HCT116 (cell line): ENCODE measurements around the gene MAGI3. TPM values are rescaled to one million over a fixed set of nuclear protein-coding genes. Genes with fewer than 3 reads are reported as not detected.

Experiments
- ATAC-seq: fragments of 200-7000 bp; cut with Tn5 transposase; 2 replicates; pipeline ENCODE4 v1.9.1; 2020; ENCODE audit warnings: mild to moderate bottlenecking, moderate library complexity
- BruUV-seq: library from RNA; stranded (reverse); fragments of 400-500 nt; replicated peaks from 2 replicates; lab custom pipeline; 2021; lab: Mats Ljungman, UMichigan
- CTCF ChIA-PET: fragments of 300-600 bp; sonication (Branson Sonifier 250); formaldehyde crosslinking; loops from one replicate; lab custom pipeline; 2021; ENCODE audit warnings: antibody characterized with exemption; lab: Charles Lee
- POLR2A ChIA-PET: fragments of 300-600, 350-600 bp; sonication (Branson Sonifier 250); formaldehyde crosslinking; loops from one replicate; lab custom pipeline; 2021; ENCODE audit warnings: antibody characterized with exemption; lab: Charles Lee
- RAD21 ChIA-PET, 2 experiments: fragments of 300-600 bp; sonication (Branson Sonifier 250); formaldehyde crosslinking; loops; one replicate each; lab custom pipeline; 2023; ENCODE audit warnings: low total read pairs in 2 of 2; ENCODE audit not compliant: uncharacterized antibody in 2 of 2, unreplicated experiment in 2 of 2, low non-redundant PET in 1 of 2; lab: Charles Lee
- DNase-seq: peaks from one replicate; pipeline ENCODE4 v3.0.0-alpha.2; 2010; ENCODE audit warnings: low read depth, low spot score
- H2AFZ ChIP-seq: fragments of 200-600 bp; shearing (Covaris generic), sonication (generic); 2 replicates; pipeline ENCODE4 v1.6.1; 2017; ENCODE audit warnings: low read depth, mixed run types, mixed read lengths, antibody characterized with exemption, low read length; ENCODE audit not compliant: poor library complexity, severe bottlenecking
- H3K27ac ChIP-seq: 2 replicates; pipeline ENCODE4 v1.5.1; 2012; ENCODE audit warnings: low read depth, low read length
- H3K27me3 ChIP-seq: fragments of 200-600 bp; sonication (generic); 2 replicates; pipeline ENCODE4 v1.6.1; 2016; ENCODE audit warnings: mixed run types, low read length, mixed read lengths; ENCODE audit not compliant: insufficient read depth
- H3K36me3 ChIP-seq, 2 experiments: fragments of 200-500 bp in 1 of 2; fragments of 200-600 bp in 1 of 2; sonication (Bioruptor generic) in 1 of 2; sonication (generic) in 1 of 2; 2 replicates each; pipeline versions ENCODE4 v1.5.1 to v1.6.1; 2014 to 2016; ENCODE audit warnings: low read length in 2 of 2, inconsistent platforms in 1 of 2, mixed read lengths in 1 of 2, mixed run types in 1 of 2; ENCODE audit not compliant: insufficient read depth in 2 of 2, control insufficient read depth in 1 of 2
- H3K4me1 ChIP-seq, 2 experiments: fragments of 200-600 bp in 1 of 2; sonication (generic) in 1 of 2; 2 replicates each; pipeline versions ENCODE4 v1.5.1 to v1.6.1; 2012 to 2017; ENCODE audit warnings: low read length in 2 of 2, inconsistent platforms in 1 of 2, mild to moderate bottlenecking in 1 of 2, mixed read lengths in 1 of 2, mixed run types in 1 of 2, moderate library complexity in 1 of 2; ENCODE audit not compliant: insufficient read depth in 2 of 2, control insufficient read depth in 1 of 2
- H3K4me2 ChIP-seq: fragments of 200-600 bp; sonication (generic); 2 replicates; pipeline ENCODE4 v1.6.1; 2017; ENCODE audit warnings: mixed run types, low read length, mixed read lengths
- H3K4me3 ChIP-seq, 2 experiments: fragments of 200-600 bp in 1 of 2; sonication (generic) in 1 of 2; replicated peaks in 1 of 2; 2 replicates each; pipeline ENCODE4 v1.5.1; 2011 to 2016; ENCODE audit warnings: low read length in 2 of 2, control low read depth in 1 of 2, low read depth in 1 of 2, mild to moderate bottlenecking in 1 of 2, mixed read lengths in 1 of 2, mixed run types in 1 of 2
- H3K79me2 ChIP-seq: fragments of 200-600 bp; sonication (generic); 2 replicates; pipeline ENCODE4 v1.6.1; 2017; ENCODE audit warnings: mild to moderate bottlenecking, mixed run types, low read length, moderate library complexity, mixed read lengths; ENCODE audit not compliant: insufficient read depth
- H3K9ac ChIP-seq: fragments of 200-600 bp; sonication (generic); 2 replicates; pipeline ENCODE4 v1.6.1; 2016; ENCODE audit warnings: low read length, mixed read lengths
- H3K9me2 ChIP-seq: fragments of 200-600 bp; sonication (generic), shearing (Covaris generic); 2 replicates; pipeline ENCODE4 v1.6.1; 2017; ENCODE audit warnings: mixed run types, mild to moderate bottlenecking, moderate library complexity; ENCODE audit not compliant: insufficient read depth
- H3K9me3 ChIP-seq, 2 experiments: fragments of 200-500 bp in 1 of 2; fragments of 200-600 bp in 1 of 2; sonication (Bioruptor generic) in 1 of 2; sonication (generic) in 1 of 2; 2 replicates each; pipeline ENCODE4 v1.6.1; 2014 to 2017; ENCODE audit warnings: low read length in 2 of 2, mixed read lengths in 2 of 2, inconsistent platforms in 1 of 2, low read depth in 1 of 2, mild to moderate bottlenecking in 1 of 2, mixed run types in 1 of 2, moderate library complexity in 1 of 2; ENCODE audit not compliant: control insufficient read depth in 1 of 2, insufficient read depth in 1 of 2
- H4K20me1 ChIP-seq: fragments of 200-600 bp; sonication (generic), shearing (Covaris generic); 2 replicates; pipeline ENCODE4 v1.6.1; 2017; ENCODE audit warnings: mixed run types, mild to moderate bottlenecking, moderate library complexity; ENCODE audit not compliant: insufficient read depth
- ATF3 ChIP-seq: IDR thresholded peaks from 2 replicates; pipeline ENCODE4 v1.6.1; 2012
- CBX3 ChIP-seq: IDR thresholded peaks from 2 replicates; pipeline ENCODE4 v1.6.1; 2012; ENCODE audit warnings: low read depth
- CEBPB ChIP-seq: IDR thresholded peaks from 2 replicates; pipeline ENCODE4 v1.6.1; 2012; ENCODE audit warnings: low read depth
- EGR1 ChIP-seq: IDR thresholded peaks from 2 replicates; pipeline ENCODE4 v1.6.1; 2012; ENCODE audit warnings: low read depth
- ELF1 ChIP-seq: IDR thresholded peaks from 2 replicates; pipeline ENCODE4 v1.6.1; 2012; ENCODE audit warnings: low read depth, borderline replicate concordance
- EZH2phosphoT487 ChIP-seq: fragments of 200-600 bp; IDR thresholded peaks from 2 replicates; pipeline ENCODE4 v1.6.1; 2018; ENCODE audit warnings: antibody characterized with exemption, borderline replicate concordance
- FOSL1 ChIP-seq: IDR thresholded peaks from 2 replicates; pipeline ENCODE4 v1.6.1; 2012; ENCODE audit warnings: low read depth
- JUND ChIP-seq: IDR thresholded peaks from 2 replicates; pipeline ENCODE4 v1.6.1; 2012
- MAX ChIP-seq: IDR thresholded peaks from 2 replicates; pipeline ENCODE4 v1.6.1; 2012
- POLR2A ChIP-seq: IDR thresholded peaks from 2 replicates; pipeline ENCODE4 v1.7.0; 2011; ENCODE audit warnings: borderline replicate concordance; ENCODE audit not compliant: insufficient read depth, insufficient read length; ENCODE audit errors: extremely low read depth
- POLR2AphosphoS5 ChIP-seq: IDR thresholded peaks from 2 replicates; pipeline ENCODE4 v1.6.1; 2011; ENCODE audit warnings: mild to moderate bottlenecking, low read depth, low read length, moderate library complexity
- RAD21 ChIP-seq: IDR thresholded peaks from 2 replicates; pipeline ENCODE4 v1.6.1; 2012; ENCODE audit warnings: low read depth, mild to moderate bottlenecking
- REST ChIP-seq: IDR thresholded peaks from 2 replicates; pipeline ENCODE4 v1.6.1; 2012; ENCODE audit warnings: low read depth
- SP1 ChIP-seq: IDR thresholded peaks from 2 replicates; pipeline ENCODE4 v1.6.1; 2012; ENCODE audit warnings: low read depth
- SRF ChIP-seq: IDR thresholded peaks from 2 replicates; pipeline ENCODE4 v1.6.1; 2012; ENCODE audit warnings: low read depth
- ZBTB33 ChIP-seq: IDR thresholded peaks from 2 replicates; pipeline ENCODE4 v1.6.1; 2011; ENCODE audit warnings: mild to moderate bottlenecking, low read length, moderate library complexity; ENCODE audit not compliant: insufficient replicate concordance; ENCODE audit errors: extremely low read depth
- ZFX ChIP-seq: fragments of 450-650 bp; IDR thresholded peaks from 2 replicates; pipeline ENCODE4 v1.6.1; 2017
- ZNF274 ChIP-seq: fragments of 200-500 bp; sonication (Bioruptor generic); IDR thresholded peaks from 2 replicates; pipeline ENCODE4 v1.6.1; 2014; ENCODE audit warnings: mild to moderate bottlenecking, low read depth, low read length, inconsistent platforms
- intact Hi-C: fragments of 100-400 bp; cut with micrococcal nuclease; formaldehyde crosslinking; loops from 2 replicates; pipeline ENCODE4 v1.10.0; 2022
- total RNA-seq: library from RNA; stranded (reverse); gene quantifications from one replicate; pipeline ENCODE4 v1.2.1, GENCODE V29; 2021; ENCODE audit not compliant: unreplicated experiment

The MAGI3 gene
- total RNA-seq, 1 experiment from 2014 or later, result 11.8 TPM

- no peak overlapping the region for H3K9ac ChIP-seq
- H2AFZ ChIP-seq, result no peak overlapping the region
- H3K79me2 ChIP-seq, result no peaks in the 10 kb centered on the region
- no TSS peak for BruUV-seq
- ChIA-PET RAD21 (no interaction called here), POLR2A (no interaction called here), CTCF (interaction anchor here (1.3 kb wide), 1 partner anchor 602 kb away, joined by 3 read pairs; the partner anchor contains the start of gene LRIG2)
- no peak for ATAC-seq
- intact Hi-C loops, result loop anchor here (10.0 kb wide), 1 partner anchor 221 kb away; no protein-coding TSS in a partner anchor
- H3K4me2 ChIP-seq, result no peak overlapping the region
- no peak overlapping the region for H3K4me3 ChIP-seq
- H4K20me1 ChIP-seq, result no peaks in the 10 kb centered on the region
- no peaks in the 10 kb centered on the region for H3K9me3 ChIP-seq
- H3K27ac ChIP-seq, result no peak overlapping the region
- peaks cover 5 to 10% of the 10 kb centered on the region in 2 experiments; a peak in 3 of 4 replicates for H3K4me1 ChIP-seq
- no peaks in the 10 kb centered on the region for H3K36me3 ChIP-seq
- TF ChIP-seq ZFX (no peak), EGR1 (no peak), EZH2phosphoT487 (no peak), ZBTB33 (no peak), REST (no peak), CBX3 (no peak), ATF3 (no peak), SRF (no peak), POLR2A (no peak), ELF1 (no peak), JUND (no peak), ZNF274 (no peak), CEBPB (no peak), POLR2AphosphoS5 (no peak), FOSL1 (no peak), SP1 (no peak), RAD21 (no peak), MAX (no peak)
- TF ChIP-seq, all 23 proteins: peak for 0
- Histone ChIP-seq H3K27me3 (no peaks in the 10 kb centered on the region), H3K9me2 (no peaks in the 10 kb centered on the region)
- DNase-seq, result no peak
Measured at GRCh38 chr1:113675302-113675701, 285.0 kb downstream of the MAGI3 start.
